HEK293 (cell line): ENCODE data around the gene DYNLT1.

ENCODE experiments used
- CTCF ChIP-seq: fragments of 450-650 bp; formaldehyde crosslinking; IDR thresholded peaks from 2 replicates; pipeline ENCODE4 v1.5.1; 2016; ENCODE audit warnings: missing biosample characterization, missing genetic modification characterization
- HOXA7 ChIP-seq: sonication (generic); formaldehyde crosslinking; IDR thresholded peaks from 2 replicates; pipeline ENCODE4 v1.8.1; 2022; ENCODE audit warnings: missing genetic modification reagents, borderline replicate concordance
- PRDM2 ChIP-seq: fragments of 450-650 bp; formaldehyde crosslinking; IDR thresholded peaks from 2 replicates; pipeline ENCODE4 v1.5.1; 2016; ENCODE audit warnings: missing biosample characterization, missing genetic modification characterization, borderline replicate concordance
- SP2 ChIP-seq: fragments of 450-650 bp; formaldehyde crosslinking; IDR thresholded peaks from 2 replicates; pipeline ENCODE4 v1.5.1; 2016; ENCODE audit warnings: missing biosample characterization, missing genetic modification characterization
- ZEB2 ChIP-seq: fragments of 450-650 bp; formaldehyde crosslinking; IDR thresholded peaks from 2 replicates; pipeline ENCODE4 v1.5.1; 2016; ENCODE audit warnings: missing biosample characterization, missing genetic modification characterization
- ZNF140 ChIP-seq: fragments of 450-650 bp; formaldehyde crosslinking; IDR thresholded peaks from 2 replicates; pipeline ENCODE4 v1.5.1; 2016; ENCODE audit warnings: missing biosample characterization, missing genetic modification characterization
- ZNF18 ChIP-seq: fragments of 450-650 bp; formaldehyde crosslinking; IDR thresholded peaks from 2 replicates; pipeline ENCODE4 v1.5.1; 2016; ENCODE audit warnings: missing biosample characterization, missing genetic modification characterization
- ZNF211 ChIP-seq: fragments of 450-650 bp; formaldehyde crosslinking; IDR thresholded peaks from 2 replicates; pipeline ENCODE4 v1.5.1; 2016; ENCODE audit warnings: low read depth, missing biosample characterization, missing genetic modification characterization
- ZNF274 ChIP-seq, 2 experiments: fragments of 200-500 bp in 1 of 2; fragments of 450-650 bp in 1 of 2; sonication (Bioruptor generic) in 1 of 2; formaldehyde crosslinking in 1 of 2; IDR thresholded peaks; 2 replicates each; pipeline versions ENCODE4 v1.5.1 to v1.6.1; 2014 to 2016; ENCODE audit warnings: borderline replicate concordance in 1 of 2, inconsistent platforms in 1 of 2, low read length in 1 of 2, missing biosample characterization in 1 of 2, missing genetic modification characterization in 1 of 2
- ZNF280D ChIP-seq: fragments of 450-650 bp; formaldehyde crosslinking; IDR thresholded peaks from 2 replicates; pipeline ENCODE4 v1.5.1; 2016; ENCODE audit warnings: missing biosample characterization, missing genetic modification characterization
- ZNF561 ChIP-seq: fragments of 450-650 bp; IDR thresholded peaks from 2 replicates; pipeline ENCODE4 v1.5.1; 2018; ENCODE audit warnings: missing biosample characterization, missing genetic modification characterization, borderline replicate concordance
- ZNF830 ChIP-seq: fragments of 450-650 bp; IDR thresholded peaks from 2 replicates; pipeline ENCODE4 v1.5.0; 2018; ENCODE audit warnings: missing biosample characterization, missing genetic modification characterization, low read depth, mild to moderate bottlenecking, moderate library complexity
- TF ChIP-seq, protein P1 (sequence below): fragments of 450-650 bp; IDR thresholded peaks from 2 replicates; pipeline ENCODE4 v1.5.1; 2018; ENCODE audit warnings: missing biosample characterization, missing genetic modification characterization

DNA sequence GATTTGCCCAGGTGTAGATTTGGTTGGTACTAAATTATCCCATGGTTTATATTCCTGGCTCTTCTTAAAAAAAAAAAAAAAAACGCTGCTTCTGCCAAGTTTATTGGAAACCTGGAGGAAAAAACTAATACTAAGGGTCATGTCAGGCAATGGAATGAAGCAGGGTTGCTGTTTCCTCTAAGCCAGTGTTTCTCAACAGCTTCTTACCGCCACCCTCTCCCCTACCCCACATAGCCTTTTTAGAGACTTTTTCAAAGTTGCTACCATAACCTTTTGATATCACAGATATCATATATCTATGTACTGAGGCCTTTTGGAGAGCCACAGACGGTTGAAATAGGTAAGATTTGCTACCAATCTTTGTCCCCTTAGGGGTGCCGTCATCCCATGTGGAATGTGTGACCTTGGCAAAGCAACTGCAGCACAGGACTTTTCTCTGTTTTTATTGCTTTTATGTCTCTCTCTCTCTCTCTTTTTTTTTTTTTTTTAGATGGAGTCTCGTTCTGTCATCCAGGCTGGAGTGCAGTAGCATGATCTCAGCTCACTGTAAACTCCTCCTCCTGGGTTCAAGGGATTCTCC lies 40.3 kb upstream of the DYNLT1 start:
- no peak for TF ChIP-seq SP2 (tag by site-specific recombination)
- TF ChIP-seq CTCF = no peak
- no peak for TF ChIP-seq ZNF18 (tag by site-specific recombination)
- no peak for TF ChIP-seq ZNF561 (tag by site-specific recombination)
- TF ChIP-seq HOXA7 (CRISPR knock-in tag) = no peak
- TF ChIP-seq ZNF211 (tag by site-specific recombination) = no peak
- TF ChIP-seq, protein P1, sequence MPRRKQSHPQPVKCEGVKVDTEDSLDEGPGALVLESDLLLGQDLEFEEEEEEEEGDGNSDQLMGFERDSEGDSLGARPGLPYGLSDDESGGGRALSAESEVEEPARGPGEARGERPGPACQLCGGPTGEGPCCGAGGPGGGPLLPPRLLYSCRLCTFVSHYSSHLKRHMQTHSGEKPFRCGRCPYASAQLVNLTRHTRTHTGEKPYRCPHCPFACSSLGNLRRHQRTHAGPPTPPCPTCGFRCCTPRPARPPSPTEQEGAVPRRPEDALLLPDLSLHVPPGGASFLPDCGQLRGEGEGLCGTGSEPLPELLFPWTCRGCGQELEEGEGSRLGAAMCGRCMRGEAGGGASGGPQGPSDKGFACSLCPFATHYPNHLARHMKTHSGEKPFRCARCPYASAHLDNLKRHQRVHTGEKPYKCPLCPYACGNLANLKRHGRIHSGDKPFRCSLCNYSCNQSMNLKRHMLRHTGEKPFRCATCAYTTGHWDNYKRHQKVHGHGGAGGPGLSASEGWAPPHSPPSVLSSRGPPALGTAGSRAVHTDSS (tag by site-specific recombination) = no peak
- TF ChIP-seq ZNF274 (IDR thresholded peaks at IDR 0.05; ENCODE audit: low read length) = no peak
- no peak for TF ChIP-seq ZNF274 (tag by site-specific recombination; IDR thresholded peaks at IDR 0.05; ENCODE audit: borderline replicate concordance)
- TF ChIP-seq PRDM2 (tag by site-specific recombination) = no peak
- no peak for TF ChIP-seq ZNF280D (tag by site-specific recombination)
- no peak for TF ChIP-seq ZEB2 (tag by site-specific recombination)
- TF ChIP-seq ZNF140 (tag by site-specific recombination) = no peak
- TF ChIP-seq ZNF830 (tag by site-specific recombination) = no peak
